ENCODE data around the gene DNAJC7.

DNA sequence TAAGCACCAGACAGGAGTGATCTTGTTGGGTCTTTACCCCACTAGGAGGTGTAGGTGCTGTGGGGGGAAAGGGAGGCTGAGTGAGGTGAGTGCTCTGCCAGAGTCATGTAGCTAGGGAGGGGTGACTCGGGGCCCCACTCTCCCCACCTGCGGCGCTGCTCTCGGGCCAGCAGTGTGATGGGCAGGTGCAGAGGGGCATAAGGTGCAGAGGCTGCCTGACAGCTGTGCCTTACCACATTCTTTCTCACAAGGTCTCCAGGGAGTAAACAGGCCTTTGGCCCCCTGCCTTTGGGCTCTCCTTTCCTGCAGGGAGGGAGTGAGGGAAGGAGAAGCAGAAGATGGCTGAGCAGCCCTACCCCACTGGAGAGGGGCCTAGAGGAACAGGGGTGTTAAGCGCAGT, 55.1 kb downstream of the DNAJC7 start:
- TF ChIP-seq, protein P1, sequence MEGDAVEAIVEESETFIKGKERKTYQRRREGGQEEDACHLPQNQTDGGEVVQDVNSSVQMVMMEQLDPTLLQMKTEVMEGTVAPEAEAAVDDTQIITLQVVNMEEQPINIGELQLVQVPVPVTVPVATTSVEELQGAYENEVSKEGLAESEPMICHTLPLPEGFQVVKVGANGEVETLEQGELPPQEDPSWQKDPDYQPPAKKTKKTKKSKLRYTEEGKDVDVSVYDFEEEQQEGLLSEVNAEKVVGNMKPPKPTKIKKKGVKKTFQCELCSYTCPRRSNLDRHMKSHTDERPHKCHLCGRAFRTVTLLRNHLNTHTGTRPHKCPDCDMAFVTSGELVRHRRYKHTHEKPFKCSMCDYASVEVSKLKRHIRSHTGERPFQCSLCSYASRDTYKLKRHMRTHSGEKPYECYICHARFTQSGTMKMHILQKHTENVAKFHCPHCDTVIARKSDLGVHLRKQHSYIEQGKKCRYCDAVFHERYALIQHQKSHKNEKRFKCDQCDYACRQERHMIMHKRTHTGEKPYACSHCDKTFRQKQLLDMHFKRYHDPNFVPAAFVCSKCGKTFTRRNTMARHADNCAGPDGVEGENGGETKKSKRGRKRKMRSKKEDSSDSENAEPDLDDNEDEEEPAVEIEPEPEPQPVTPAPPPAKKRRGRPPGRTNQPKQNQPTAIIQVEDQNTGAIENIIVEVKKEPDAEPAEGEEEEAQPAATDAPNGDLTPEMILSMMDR (IDR thresholded peaks at IDR 0.05; ENCODE audit: low read depth, low read length, poor library complexity, severe bottlenecking), result no peak
- TF ChIP-seq EZH2phosphoT487 (IDR thresholded peaks at IDR 0.05; ENCODE audit: borderline replicate concordance, low read length), result no peak
